AG08395 (cell line): ENCODE results near the gene TSC2.
A peak's percentile ranks its signal among the peaks of the same experiment; 100 is the strongest.
"Not testable (repeated sequence)": the region's sequence is repeated elsewhere in the genome, so short reads cannot be mapped to it uniquely, and the experiment has no call there.

Source experiments
- DNase-seq: peaks from one replicate; pipeline ENCODE4 v3.0.0; 2012; ENCODE audit warnings: mixed read lengths, low spot score

Gene TSC2

DNA sequence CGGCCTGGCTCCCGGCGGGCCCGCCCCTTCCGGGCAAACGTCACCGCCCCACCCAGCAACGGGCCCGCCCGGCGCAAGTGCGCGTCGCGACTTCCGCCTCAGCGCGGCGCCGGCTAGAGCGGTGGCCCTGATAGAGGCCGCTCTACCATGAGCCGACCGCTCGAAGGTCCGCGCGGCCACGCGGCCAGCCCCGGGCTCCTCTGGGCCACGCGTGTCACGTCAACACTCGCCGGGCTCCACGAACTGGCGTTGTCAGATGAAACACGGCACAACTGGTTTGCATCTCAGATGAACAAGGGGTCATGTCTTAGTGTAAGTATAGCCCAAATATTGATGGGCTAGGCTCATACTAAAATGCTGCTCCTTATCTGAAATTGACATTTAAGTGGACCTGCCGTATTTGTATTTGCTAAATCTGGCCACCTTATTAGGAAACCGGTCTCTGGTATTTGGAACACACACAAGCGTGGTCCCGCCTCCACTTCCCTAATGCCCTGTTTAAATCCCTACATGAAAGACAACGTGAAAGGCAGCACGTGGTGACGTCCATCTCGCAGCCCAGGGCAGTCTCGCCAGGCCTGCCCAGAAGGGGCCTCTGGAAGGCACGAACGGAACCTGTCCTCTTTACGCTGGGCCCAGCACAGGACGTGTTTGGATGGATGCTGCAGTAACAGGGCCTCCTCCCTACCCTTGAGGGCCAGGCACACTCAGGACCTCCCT is 37.8 kb upstream of the TSC2 start, which contains the start of gene ZNF598:
TSS of gene ZNF598 (minus strand) at position 31 of the 720 bp plus-strand sequence.
- peak; percentile 95 for DNase-seq

DNA sequence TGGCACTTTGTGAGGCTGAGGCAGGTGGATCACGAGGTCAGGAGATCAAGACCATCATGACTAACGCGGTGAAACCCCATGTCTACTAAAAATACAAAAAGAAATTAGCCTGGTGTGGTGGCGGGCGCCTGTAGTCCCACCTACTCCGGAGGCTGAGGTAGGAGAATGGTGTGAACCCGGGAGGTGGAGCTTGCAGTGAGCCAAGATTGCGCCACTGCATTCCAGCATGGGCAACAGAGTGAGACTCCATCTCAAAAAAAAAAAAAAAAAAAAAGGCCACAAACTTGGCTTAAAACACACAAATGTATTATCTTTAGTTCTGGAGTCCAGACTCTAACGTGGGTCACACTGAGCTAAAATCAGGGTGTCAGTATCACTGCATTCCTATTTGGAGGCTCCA is 36.1 kb upstream of the TSC2 start:
- DNase-seq, result not testable (repeated sequence)

DNA sequence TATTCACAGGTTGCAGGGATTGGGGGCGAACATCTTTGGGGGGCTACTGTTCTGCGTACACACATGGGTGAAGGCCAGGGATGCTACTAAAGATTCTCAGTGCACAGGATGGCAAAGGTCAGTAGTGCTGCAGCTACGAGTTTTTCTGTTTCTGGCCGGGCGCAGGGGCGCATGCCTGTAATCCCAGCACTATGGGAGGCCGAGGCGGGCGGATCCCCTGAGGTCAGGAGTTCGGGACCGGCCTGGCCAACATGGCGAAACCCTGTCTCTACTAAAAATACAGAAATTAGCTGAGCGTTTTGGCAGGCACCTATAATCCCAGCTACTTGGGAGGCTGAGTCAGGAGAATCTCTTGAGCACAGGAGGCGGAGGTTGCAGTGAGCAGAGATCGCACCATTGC is 34.3 kb upstream of the TSC2 start:
- no peak for DNase-seq

DNA sequence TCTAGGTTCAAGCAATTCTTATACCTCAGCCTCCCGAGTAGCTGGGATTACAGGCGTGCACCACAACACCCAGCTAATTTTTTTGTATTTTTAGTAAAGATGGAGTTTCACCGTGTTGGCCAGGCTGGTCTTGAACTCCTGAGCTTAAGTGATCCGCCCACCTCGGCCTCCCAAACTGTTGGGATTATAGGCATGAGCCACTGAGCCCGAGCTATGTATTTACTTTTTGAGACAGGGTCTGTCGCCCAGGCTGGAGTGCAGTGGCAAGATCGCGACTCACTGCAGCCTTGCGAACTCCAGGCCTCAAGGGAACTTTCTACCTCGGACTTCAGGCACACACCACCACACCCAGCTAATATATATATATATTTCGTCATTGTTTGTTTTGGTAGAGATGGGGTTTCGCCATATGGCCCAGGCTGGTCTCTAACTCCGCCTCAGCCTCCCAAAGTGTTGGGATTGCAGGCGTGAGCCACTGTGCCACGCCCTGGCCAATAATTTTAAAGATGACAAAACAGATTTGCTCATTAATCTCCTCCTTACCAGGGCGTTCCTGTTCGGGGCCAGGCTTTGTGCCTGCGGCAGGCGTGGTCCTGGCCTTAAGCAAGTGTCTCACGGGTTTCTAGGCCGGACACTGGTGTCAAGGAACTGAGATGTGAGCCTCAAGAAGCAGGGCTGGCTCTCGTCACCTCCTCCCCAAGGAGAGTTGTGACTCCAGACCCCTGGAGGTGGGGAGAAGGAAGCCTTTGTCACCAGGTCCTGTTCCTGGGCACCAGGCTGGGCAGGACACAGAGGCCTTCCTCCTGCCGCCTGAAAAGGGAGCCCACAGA is 32.5 kb upstream of the TSC2 start:
- DNase-seq, result no peak

DNA sequence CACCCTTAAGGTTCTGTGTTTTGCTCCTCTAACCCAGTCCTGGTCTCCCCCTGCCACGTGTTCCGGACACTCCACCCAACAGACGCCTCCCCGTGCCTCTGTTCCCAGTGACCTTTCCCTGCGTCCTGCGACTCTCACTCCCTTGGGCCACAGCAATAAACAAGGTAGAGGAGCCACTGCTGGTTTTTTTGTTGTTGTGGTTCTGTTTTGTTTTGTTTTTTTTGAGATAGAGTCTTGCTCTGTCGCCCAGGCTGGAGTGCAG is 31.9 kb upstream of the TSC2 start:
- DNase-seq, result no peak

DNA sequence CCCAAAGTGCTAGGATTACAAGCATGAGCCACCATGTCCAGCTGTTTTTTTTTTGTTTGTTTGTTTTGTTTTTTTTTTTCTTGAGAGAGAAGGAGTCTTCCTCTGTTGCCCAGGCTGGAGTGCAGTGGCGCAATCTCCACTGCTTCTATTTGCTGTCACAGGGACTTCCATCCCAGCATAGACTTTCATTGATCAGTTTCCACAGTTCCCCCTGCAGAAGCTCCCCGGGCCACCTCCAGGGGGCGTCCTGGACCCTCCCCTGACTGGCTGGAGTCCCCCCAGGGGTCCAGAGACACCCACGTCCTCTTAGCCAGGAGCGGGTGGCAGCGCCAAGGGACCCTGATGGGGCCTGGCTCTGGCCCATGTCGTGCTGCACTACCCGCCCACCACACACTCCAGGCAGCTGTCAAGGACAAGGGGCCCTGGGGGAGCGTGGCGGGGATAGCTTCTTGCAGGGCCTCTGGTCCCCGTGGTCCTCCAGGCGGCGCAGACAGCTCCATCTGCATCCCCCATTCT is 31.3 kb upstream of the TSC2 start:
- DNase-seq, result no peak

DNA sequence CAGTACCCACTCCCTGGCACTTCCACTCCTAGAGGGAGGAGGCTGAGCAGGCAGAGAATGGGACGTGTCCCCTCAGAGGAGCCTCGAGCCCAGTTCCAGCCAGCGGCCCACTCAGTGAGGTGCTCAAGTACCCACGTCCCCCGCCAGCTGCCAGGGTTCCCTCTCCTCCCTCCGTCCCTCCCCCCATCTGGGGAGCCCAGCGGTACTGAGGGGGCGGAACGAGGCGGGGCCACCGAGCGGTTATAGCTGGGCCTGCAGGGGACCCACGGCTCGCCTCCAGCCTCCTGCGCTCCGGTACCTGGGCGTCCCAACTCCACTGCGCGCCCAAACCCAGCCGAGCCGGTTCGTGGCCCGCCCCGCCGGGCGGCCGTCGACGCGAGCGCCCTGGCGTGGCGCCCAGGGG is 28.3 kb upstream of the TSC2 start, which contains the start of gene NPW:
TSS of gene NPW (plus strand) at position 268 of the 403 bp plus-strand sequence.
- no peak for DNase-seq

DNA sequence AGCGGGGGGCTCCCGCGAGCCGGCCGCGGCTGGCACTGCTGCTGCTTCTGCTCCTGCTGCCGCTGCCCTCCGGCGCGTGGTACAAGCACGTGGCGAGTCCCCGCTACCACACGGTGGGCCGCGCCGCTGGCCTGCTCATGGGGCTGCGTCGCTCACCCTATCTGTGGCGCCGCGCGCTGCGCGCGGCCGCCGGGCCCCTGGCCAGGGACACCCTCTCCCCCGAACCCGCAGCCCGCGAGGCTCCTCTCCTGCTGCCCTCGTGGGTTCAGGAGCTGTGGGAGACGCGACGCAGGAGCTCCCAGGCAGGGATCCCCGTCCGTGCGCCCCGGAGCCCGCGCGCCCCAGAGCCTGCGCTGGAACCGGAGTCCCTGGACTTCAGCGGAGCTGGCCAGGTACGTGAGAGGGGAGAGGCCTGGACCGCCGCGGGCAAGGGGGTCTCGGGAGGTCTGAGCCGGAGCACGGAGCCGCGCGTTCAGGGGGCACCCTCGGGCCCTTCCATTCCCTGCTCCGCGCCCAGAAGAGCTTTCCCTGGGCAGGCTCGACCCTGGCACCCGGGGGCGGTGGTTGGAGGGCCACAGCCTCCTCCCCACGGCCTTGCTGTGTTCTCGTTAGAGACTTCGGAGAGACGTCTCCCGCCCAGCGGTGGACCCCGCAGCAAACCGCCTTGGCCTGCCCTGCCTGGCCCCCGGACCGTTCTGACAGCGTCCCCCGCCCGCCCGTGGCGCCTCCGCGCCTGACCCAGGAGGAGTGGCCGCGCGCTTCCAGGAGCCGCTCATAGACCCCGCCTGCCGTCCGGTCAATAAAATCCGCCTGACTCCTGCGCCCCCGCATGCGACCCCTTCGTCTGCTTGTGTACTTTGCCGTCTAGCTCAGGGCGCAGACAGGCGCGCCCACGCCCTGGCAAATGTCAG is 27.6 kb upstream of the TSC2 start:
- DNase-seq, result no peak

DNA sequence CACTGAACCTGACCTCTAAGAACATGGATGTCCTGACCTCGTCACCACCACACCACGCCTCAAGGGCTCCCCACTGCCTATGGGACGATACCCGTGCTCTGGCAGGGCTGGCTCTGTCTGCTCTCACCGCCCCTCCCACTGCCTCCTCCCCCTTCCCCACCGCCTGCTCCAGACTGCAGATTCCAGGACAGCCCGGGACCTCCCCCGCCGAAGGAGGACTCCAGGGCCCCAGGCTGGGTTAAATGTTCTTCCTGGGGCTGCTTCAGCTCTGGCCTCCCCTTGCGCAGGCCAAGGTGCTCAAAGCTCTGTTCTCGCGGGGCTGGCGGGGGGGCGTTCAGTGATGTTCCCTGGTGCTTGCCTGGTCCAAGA is 25.1 kb upstream of the TSC2 start:
- DNase-seq, result no peak

DNA sequence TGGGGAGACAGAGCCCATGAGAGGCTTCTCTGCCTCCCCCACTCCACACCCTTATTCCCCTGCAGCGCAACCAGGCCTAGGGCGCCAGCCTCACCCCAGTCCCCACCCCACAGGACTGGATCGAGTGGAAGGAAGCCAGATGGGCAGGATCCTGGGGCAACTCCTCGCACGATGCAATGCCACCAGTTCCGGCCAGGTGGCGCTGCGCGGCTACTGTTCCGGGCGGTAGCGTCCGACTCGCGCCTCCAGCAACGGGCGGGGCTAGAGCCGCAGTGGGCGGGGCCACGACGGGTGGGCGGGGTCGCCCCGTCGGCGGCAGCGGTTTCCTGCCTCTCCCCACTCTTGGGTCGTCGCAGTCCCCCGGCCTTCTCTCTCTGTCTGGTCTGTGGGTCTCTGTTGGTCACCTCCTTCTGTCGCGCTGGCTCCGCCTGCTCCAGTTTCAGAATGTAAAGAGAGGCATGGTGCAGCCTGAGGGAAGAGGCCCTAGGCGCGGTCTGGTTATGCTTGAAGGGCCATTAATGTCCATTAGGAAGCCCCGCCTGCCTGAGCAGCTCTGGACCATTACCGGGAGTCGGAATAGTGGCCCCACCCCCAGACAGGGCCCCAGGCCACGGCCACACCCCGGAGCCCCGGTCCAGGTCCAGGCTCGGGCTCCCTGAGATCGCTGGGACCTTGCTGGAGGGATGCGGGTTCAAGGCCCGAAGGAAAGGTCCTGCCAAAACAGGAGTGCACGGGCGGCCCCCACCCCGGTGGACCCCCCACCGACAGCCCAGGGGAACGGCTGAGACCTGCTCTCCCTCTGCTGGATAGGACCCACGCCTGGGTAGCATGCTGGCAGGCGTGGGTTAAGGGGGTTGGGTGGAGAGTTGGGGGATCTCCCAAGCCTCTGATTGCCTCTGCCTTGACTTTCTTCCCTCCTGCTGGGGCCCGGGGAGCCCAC is 24.4 kb upstream of the TSC2 start:
- DNase-seq, result peak; percentile 96

DNA sequence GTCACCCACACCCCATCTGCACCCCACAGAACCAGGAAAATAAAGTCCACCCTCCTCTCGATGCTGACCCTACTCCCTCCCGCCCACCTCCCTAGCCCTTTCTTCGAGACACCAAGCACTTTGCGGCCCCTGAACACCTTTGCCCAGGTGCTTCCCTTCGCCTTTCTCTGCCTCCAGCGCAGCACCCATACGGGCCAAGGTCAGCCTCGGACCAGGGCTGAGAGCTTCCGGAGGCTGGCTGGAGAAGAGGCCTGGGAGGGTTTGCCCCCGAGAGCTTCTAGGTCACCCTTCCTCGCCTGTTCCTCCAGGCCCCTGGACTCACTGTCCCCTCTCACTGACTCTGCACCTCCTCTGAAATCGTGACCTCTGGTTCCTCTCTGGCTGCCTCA is 23.8 kb upstream of the TSC2 start:
- DNase-seq, result no peak

DNA sequence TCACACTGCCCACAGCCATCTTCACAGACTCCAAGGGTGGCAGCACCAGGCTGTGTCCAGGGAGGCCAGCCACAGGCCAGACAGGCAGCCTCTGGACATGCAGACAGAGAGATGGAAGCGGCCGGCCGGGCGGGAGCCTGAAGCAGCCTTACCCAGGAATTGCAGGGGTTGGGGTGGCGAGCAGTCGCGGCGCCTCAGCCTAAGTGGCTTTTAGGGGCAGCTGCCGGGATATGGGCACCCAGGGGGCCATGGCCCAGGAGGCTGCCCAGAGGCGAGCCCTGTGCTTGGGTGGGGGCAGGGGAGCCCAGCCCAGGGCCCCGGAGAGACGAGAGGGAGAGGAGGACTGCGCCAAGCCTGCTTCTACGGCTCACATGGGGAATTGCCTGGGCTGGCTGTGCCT is 22.5 kb upstream of the TSC2 start:
- DNase-seq, result no peak

DNA sequence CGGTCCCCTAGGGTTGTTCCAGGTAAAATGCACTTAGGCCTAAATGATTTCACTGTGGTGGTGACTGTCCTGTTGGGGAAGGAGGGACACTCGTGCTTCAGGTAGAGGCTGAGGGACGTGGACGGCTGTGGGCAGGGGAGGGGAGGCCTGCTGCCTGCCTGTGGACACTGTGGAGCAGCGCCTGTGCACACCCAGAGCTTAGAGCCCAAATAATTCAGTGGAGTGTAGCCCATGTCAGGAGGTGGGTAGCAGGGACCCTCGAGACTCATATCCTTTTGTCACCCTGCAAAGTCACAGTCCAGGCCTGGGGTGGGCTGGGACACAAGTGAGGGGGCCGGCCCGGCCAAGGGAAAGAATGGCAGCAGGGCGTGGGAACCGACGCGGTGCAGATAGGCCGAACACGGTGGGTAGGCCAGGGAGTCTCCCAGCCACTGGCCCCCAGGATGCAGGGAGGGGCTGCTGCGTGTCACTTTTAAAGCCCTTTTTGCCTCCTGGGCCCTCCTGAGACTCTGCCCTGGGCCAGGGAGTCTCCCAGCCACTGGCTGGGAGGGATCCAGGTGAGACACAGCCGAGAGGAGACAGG is 21.8 kb upstream of the TSC2 start:
- no peak for DNase-seq

DNA sequence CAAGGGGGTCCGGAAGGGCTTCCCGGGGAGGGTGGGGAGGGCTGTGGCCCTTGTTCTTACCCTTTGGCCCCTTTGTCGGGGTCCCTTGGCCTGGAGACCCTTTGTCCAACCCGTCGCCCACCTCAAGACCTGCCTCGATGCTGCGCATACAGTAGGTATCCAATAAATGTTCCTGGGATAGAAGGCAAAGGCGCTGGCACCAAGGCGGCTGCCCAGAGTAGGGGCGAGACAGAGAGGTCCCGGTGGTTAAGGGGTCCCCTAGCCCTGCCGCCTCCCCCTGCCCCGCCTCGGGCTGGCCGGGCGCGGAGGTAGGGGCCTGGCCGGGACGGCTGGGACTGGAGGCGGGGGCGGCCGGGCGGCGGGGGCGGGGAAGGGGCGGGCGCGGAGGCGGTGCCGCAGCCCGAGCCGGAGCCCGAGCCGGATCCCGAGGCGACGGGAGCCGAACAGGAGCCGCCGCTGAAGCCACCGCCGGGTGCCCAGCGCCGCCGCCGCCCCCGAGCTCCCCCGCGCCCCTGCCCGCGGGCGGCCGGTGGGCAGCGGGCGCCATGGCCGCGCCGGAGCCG is 21.2 kb upstream of the TSC2 start, which contains the start of gene NHERF2:
TSS of gene NHERF2 (plus strand) at position 442 of the 563 bp plus-strand sequence. CDS start at position 546, 104 bp downstream.
- DNase-seq, result peak; percentile 63

DNA sequence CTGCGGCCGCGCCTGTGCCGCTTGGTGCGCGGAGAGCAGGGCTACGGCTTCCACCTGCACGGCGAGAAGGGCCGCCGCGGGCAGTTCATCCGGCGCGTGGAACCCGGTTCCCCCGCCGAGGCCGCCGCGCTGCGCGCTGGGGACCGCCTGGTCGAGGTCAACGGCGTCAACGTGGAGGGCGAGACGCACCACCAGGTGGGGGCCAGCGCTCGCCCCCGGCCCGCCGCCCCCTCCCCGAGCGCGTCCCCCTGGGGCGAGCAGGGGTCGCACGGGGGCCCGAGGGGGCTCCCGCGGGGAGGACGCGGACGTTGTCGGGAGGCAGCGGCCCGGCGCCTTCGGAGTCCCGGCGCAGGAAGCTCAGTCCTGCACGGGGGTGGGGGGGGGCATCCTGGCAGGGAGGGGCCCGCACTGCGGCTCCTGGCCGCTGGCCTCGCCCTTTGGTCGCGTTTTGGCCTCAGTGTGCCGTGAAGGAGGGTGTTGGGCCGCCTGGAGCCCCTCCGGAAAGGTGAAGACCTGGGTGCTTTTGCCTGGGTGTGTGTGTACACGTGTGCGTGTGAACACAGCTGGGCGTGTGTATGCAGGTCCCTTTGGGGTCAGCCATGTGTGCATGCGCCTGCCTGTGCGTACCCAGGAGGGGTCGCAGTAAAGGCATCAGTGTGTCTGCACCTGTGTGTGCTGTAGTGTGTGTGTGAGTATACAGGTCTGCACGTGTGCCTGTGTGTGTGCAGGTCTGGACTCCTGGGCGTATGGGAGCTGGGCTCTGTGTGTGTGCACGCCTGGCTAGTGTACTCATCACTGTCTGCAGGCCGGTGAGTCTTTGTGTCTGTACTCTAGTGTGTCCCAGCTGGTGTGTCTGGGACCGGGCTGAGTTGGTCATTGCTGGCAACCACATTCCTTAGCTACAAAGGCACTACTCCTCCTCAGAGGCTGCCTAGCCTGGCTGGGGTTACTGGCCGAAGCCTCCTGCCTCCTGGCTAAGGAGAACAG is 20.5 kb upstream of the TSC2 start:
- no peak for DNase-seq

DNA sequence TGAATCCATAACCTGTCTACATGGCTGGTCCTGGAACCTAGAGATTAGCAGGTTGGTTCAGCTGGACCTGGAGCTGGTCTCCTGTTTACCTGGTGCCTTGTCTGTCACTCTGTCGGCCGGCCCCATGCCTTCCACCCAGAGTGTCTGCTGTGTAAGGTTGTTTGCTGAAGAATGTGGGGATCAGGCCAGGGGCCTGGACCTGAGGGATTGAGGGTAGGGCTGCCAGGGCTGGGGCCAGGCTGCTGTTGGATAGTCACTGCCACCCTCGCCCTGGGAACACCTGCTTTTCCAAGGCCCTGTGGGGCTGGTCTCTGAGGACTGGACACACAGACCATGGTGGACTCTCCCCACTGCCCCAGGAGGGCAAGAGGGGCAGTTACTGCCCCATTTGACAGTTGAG is 19.6 kb upstream of the TSC2 start:
- no peak for DNase-seq

DNA sequence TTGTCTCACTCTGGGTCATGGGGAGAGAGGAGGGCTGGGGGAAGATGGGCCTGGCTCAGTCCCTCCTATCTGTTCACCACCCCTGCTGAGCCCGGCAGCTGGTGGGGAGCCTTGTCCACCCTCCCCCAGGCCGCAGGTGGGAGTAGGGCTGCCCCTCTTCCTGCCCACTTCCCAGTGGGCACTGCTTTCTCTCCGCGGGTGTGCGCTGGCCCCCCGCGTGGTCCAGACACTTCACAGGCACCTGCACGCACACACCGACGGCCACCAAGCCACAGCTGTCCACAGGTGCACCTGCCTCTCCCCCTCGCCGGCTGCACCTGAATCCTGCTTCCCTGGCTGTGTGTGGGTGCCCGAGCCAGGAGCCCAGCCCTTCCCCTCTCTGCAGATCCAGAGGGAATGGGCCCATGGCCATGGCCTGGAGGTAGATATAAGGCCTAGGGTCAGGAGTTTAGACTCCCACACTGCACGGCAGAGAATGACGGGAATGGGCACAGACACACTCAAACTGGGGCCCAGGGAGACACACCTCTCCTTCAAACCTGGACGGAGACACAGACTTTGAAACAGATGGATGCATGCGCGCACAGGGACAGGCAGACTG is 19.1 kb upstream of the TSC2 start:
- DNase-seq, result no peak

DNA sequence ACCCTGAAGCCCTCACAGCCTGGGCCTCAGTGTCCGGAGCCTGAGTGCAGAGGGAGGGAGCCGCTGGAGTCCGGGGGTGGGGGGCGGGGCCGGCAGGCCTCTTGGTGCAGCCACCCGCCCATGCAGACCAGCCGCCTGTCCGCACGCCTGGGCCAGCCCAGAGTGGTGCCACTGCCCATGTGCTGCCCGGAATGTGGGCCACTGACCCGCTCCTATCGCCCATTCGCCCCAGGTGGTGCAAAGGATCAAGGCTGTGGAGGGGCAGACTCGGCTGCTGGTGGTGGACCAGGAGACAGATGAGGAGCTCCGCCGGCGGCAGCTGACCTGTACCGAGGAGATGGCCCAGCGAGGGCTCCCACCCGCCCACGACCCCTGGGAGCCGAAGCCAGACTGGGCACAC is 18.4 kb upstream of the TSC2 start:
- no peak for DNase-seq

DNA sequence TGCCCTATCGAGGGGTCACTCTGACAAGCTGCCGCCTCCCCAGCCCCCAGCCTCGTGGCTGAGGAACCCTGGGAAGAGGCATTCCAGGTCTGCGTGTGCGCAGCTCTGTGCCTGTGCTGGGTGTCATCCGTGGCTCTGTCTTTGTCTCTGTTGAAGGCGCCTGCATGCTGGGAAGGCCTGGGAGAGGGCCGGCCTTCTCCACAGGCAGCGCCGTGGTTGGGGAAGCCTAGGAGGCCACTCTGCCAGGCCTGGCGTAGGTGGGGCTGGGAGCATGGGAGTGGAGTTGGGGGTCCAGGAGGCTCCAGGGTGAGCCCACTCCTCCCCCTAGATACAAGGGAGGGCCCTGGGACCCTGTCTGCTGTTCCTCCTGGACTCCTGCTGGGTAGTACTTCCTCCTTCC is 17.7 kb upstream of the TSC2 start:
- no peak for DNase-seq
